Neutrophil (primary cell): ENCODE results near the gene OCA2.
"Not testable (repeated sequence)": the region's sequence is repeated elsewhere in the genome, so short reads cannot be mapped to it uniquely, and the experiment has no call there.

Experiments
- H3K27ac ChIP-seq: fragments of 200-600 bp; sonication (generic); 2 replicates; pipeline ENCODE4 v1.5.1; 2016; ENCODE audit warnings: mild to moderate bottlenecking, moderate library complexity
- H3K27me3 ChIP-seq: fragments of 200-600 bp; sonication (generic); 2 replicates; pipeline ENCODE4 v1.6.0; 2016; ENCODE audit warnings: mild to moderate bottlenecking
- H3K36me3 ChIP-seq: fragments of 200-600 bp; sonication (generic); 2 replicates; pipeline ENCODE4 v1.5.1; 2017
- H3K4me1 ChIP-seq, 2 experiments: fragments of 200-600 bp in 1 of 2; sonication (generic) in 1 of 2; 1 replicate in 1 of 2; 2 replicates in 1 of 2; pipeline versions ENCODE4 v1.5.1 to v1.6.1; 2013 to 2016; ENCODE audit warnings: low read depth in 1 of 2, low read length in 1 of 2, mild to moderate bottlenecking in 1 of 2, moderate library complexity in 1 of 2; ENCODE audit not compliant: control insufficient read depth in 1 of 2, insufficient read depth in 1 of 2
- H3K4me3 ChIP-seq, 2 experiments: fragments of 200-600 bp in 1 of 2; sonication (generic) in 1 of 2; 1 replicate in 1 of 2; 2 replicates in 1 of 2; pipeline ENCODE4 v1.5.1; 2013 to 2016; ENCODE audit warnings: low read depth in 1 of 2, low read length in 1 of 2, mild to moderate bottlenecking in 1 of 2, moderate library complexity in 1 of 2
- H3K9me3 ChIP-seq: fragments of 200-600 bp; sonication (generic); 2 replicates; pipeline ENCODE4 v1.5.1; 2016
- CTCF ChIP-seq: fragments of 200-600 bp; sonication (generic); IDR thresholded peaks from 2 replicates; pipeline ENCODE4 v1.5.1; 2016; ENCODE audit warnings: antibody characterized with exemption

OCA2 gene

DNA sequence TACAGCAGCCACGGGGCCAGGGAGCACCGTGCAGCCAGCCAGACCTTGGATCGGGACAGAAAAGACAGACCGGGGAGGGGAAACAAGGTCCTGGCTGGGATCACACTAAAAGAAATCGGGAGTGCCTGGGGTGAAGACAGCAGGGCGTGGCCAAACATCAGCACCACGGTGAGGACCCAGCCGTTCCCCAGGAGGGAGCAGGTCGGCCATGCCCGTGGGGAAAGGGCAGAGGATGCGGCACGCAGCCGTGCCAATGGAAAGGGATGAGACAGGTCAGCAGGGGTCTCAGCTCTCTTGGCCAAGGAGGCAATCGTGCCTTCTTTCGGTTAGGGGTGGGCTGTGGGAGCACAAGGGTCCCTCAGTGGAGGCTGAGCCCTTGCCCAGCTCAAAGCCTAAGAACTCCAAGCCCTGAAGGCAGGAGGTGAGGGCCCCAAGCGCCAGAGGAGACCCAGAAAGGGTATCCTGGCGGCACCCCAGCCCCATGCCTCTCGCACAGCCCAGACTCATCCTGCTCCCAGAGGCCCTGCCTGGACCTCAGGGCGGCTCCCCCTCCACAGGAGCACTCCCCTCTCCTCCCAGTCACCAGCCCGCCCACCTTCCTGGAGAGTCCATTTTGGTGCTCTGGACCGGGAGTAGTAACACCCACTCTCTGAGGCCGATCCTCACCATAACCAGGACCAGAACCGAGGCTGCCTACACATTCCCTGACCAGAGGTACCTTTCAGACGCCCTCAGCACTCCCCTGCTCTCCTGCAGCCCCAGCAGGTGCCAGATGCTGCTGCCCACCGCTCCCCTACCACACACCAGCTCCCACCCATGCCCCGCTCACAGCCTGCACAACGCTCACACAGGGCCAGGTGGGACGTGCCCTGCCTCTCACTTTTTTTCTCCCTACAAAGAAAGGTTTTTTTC is 23.2 kb upstream of the OCA2 start:
- H3K36me3 ChIP-seq = peaks cover 58% of the 10 kb centered on the region
- H3K27me3 ChIP-seq = no peaks in the 10 kb centered on the region
- H3K4me1 ChIP-seq = peaks cover 6% of the 10 kb centered on the region in 2 experiments
- H3K4me3 ChIP-seq = no peak overlapping the region
- H3K9me3 ChIP-seq = no peaks in the 10 kb centered on the region
- no peak overlapping the region for H3K27ac ChIP-seq
- no peak for TF ChIP-seq CTCF

- H3K4me3 ChIP-seq, H3K9me3 ChIP-seq, H3K4me1 ChIP-seq, H3K27me3 ChIP-seq, H3K27ac ChIP-seq: not testable (repeated sequence)
- peaks cover 65% of the 10 kb centered on the region for H3K36me3 ChIP-seq
Observed at GRCh38 chr15:28121577-28121976, 22.5 kb upstream of the OCA2 start.

DNA sequence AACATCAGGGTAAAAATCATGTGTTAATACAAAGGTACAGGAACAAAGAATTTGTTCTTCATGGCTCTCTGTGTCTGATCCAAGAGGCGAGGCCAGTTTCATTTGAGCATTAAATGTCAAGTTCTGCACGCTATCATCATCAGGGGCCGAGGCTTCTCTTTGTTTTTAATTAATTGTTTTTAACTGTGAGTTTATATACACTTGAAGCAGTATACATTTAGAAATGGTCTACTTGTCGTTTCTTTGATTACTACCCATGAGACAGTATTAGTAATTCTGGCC is 21.2 kb upstream of the OCA2 start:
- TF ChIP-seq CTCF = no peak
- no peak overlapping the region for H3K27ac ChIP-seq

GRCh38 chr15:28118531-28118930 is 19.4 kb upstream of the OCA2 start:
- Histone ChIP-seq H3K4me3 (no peak overlapping the region), H3K4me1 (no peaks in the 10 kb centered on the region), H3K36me3 (peaks cover 82% of the 10 kb centered on the region)

More for the DNA sequence above, 21.2 kb upstream of the OCA2 start:
- Histone ChIP-seq H3K4me3 (no peak overlapping the region), H3K9me3 (no peaks in the 10 kb centered on the region), H3K27me3 (no peaks in the 10 kb centered on the region), H3K36me3 (peaks cover 76% of the 10 kb centered on the region), H3K4me1 (no peaks in the 10 kb centered on the region)

GRCh38 chr15:28118083-28118482 is 19.0 kb upstream of the OCA2 start:
- no peaks in the 10 kb centered on the region for H3K27me3 ChIP-seq
- no peaks in the 10 kb centered on the region for H3K9me3 ChIP-seq
- no peak overlapping the region for H3K27ac ChIP-seq
- TF ChIP-seq CTCF = no peak
- no peaks in the 10 kb centered on the region for H3K4me1 ChIP-seq
- H3K4me3 ChIP-seq = no peak overlapping the region
- peaks cover 83% of the 10 kb centered on the region for H3K36me3 ChIP-seq

More at GRCh38 chr15:28118531-28118930, 19.4 kb upstream of the OCA2 start:
- H3K9me3 ChIP-seq = no peaks in the 10 kb centered on the region
- H3K27me3 ChIP-seq = no peaks in the 10 kb centered on the region
- no peak overlapping the region for H3K27ac ChIP-seq
- no peak for TF ChIP-seq CTCF

DNA sequence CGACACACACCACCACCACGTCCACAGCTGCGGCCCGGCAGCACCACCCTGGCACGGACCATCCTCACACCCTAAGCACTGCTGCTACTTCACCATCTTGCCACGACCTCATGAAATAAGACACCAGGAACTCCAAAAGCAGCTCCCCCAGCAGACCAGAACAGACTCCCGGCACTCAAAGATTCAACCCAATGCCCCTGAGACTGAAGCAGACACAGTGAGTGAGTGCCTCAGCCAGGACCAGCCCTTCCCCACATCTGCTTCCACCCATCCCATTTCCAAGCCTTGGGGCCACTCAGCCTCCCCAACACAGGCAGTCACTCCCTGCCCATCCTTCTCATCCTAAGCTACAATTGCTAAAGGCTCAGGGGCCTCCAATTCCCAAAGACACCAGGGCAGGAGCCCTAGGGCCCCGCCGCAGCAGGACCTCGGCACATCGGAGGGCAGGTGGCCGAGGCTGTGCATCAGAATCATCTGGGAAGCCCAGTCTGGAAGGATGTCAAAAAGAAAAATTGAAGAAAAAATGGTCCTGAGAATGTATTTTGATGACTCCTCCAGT is 18.4 kb upstream of the OCA2 start:
- Histone ChIP-seq H3K4me3 (no peak overlapping the region), H3K27ac (no peak overlapping the region), H3K9me3 (no peaks in the 10 kb centered on the region), H3K27me3 (no peaks in the 10 kb centered on the region), H3K4me1 (no peaks in the 10 kb centered on the region), H3K36me3 (peaks cover 84% of the 10 kb centered on the region)
- no peak for TF ChIP-seq CTCF
